Measurements from ENCODE around the gene GPC5. TPM values are rescaled to one million over a fixed set of nuclear protein-coding genes. Genes with fewer than 3 reads are reported as not detected.

GPC5 gene
- total and polyA plus RNA-seq, 9 of the 15 experiments (the other 6 are each of a cell fraction or from before 2014, with no cell fraction given), result 0.18 to 0.27 TPM; not detected in 7

GRCh38 chr13:91523116-91523515 lies 124.7 kb downstream of the GPC5 start:
- no peak for DNase-seq (ENCODE audit: extremely low read depth in 1 of 4, low spot score in 3 of 4)
- TF ChIP-seq, protein P1, sequence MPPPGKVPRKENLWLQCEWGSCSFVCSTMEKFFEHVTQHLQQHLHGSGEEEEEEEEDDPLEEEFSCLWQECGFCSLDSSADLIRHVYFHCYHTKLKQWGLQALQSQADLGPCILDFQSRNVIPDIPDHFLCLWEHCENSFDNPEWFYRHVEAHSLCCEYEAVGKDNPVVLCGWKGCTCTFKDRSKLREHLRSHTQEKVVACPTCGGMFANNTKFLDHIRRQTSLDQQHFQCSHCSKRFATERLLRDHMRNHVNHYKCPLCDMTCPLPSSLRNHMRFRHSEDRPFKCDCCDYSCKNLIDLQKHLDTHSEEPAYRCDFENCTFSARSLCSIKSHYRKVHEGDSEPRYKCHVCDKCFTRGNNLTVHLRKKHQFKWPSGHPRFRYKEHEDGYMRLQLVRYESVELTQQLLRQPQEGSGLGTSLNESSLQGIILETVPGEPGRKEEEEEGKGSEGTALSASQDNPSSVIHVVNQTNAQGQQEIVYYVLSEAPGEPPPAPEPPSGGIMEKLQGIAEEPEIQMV (tag; conservative IDR thresholded peaks at IDR 0.05; ENCODE audit: low read depth), result no peak
- TF ChIP-seq PHF8 (IDR thresholded peaks at IDR 0.05; ENCODE audit: borderline replicate concordance, low read length) (0 out of 2 replicates have a peak, but pooled peaks have one; percentile 6), U2AF2 (optimal IDR thresholded peaks at IDR 0.05; ENCODE audit: low read depth, low read length) (no peak), ZNF41 (CRISPR knock-in tag; conservative IDR thresholded peaks at IDR 0.05) (no peak)
- TF ChIP-seq, protein P2, sequence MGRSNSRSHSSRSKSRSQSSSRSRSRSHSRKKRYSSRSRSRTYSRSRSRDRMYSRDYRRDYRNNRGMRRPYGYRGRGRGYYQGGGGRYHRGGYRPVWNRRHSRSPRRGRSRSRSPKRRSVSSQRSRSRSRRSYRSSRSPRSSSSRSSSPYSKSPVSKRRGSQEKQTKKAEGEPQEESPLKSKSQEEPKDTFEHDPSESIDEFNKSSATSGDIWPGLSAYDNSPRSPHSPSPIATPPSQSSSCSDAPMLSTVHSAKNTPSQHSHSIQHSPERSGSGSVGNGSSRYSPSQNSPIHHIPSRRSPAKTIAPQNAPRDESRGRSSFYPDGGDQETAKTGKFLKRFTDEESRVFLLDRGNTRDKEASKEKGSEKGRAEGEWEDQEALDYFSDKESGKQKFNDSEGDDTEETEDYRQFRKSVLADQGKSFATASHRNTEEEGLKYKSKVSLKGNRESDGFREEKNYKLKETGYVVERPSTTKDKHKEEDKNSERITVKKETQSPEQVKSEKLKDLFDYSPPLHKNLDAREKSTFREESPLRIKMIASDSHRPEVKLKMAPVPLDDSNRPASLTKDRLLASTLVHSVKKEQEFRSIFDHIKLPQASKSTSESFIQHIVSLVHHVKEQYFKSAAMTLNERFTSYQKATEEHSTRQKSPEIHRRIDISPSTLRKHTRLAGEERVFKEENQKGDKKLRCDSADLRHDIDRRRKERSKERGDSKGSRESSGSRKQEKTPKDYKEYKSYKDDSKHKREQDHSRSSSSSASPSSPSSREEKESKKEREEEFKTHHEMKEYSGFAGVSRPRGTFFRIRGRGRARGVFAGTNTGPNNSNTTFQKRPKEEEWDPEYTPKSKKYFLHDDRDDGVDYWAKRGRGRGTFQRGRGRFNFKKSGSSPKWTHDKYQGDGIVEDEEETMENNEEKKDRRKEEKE (IDR thresholded peaks at IDR 0.05; ENCODE audit: borderline replicate concordance in 1 of 2, control insufficient read depth in 1 of 2, low read depth in 2 of 2, low read length in 1 of 2), result no peak
- TF ChIP-seq, protein P3, sequence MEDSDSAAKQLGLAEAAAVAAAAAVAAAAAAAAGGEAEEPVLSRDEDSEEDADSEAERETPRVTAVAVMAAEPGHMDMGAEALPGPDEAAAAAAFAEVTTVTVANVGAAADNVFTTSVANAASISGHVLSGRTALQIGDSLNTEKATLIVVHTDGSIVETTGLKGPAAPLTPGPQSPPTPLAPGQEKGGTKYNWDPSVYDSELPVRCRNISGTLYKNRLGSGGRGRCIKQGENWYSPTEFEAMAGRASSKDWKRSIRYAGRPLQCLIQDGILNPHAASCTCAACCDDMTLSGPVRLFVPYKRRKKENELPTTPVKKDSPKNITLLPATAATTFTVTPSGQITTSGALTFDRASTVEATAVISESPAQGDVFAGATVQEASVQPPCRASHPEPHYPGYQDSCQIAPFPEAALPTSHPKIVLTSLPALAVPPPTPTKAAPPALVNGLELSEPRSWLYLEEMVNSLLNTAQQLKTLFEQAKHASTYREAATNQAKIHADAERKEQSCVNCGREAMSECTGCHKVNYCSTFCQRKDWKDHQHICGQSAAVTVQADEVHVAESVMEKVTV (CRISPR knock-in tag; IDR thresholded peaks at IDR 0.05), result no peak
- TF ChIP-seq, protein P4, sequence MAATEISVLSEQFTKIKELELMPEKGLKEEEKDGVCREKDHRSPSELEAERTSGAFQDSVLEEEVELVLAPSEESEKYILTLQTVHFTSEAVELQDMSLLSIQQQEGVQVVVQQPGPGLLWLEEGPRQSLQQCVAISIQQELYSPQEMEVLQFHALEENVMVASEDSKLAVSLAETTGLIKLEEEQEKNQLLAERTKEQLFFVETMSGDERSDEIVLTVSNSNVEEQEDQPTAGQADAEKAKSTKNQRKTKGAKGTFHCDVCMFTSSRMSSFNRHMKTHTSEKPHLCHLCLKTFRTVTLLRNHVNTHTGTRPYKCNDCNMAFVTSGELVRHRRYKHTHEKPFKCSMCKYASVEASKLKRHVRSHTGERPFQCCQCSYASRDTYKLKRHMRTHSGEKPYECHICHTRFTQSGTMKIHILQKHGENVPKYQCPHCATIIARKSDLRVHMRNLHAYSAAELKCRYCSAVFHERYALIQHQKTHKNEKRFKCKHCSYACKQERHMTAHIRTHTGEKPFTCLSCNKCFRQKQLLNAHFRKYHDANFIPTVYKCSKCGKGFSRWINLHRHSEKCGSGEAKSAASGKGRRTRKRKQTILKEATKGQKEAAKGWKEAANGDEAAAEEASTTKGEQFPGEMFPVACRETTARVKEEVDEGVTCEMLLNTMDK (IDR thresholded peaks at IDR 0.05; ENCODE audit: borderline replicate concordance, insufficient read depth, low read depth, low read length, poor library complexity, severe bottlenecking), result no peak
- 5% methylated on average over 3 of the region's 3 CpGs for WGBS (ENCODE audit: insufficient coverage, low coverage, missing lambda C conversion rate)
- CTCF ChIA-PET (ENCODE audit: low intra/inter-chr PET ratio), result no interaction called here
- POLR2A ChIA-PET, result no interaction called here
- no peaks in the 10 kb centered on the region for H3K79me2 ChIP-seq (ENCODE audit: control insufficient read depth, insufficient read depth, low read length)
- no peak overlapping the region for H3K27ac ChIP-seq (ENCODE audit: extremely low read depth, low read depth, low read length)
- ATAC-seq, result no peak
- H3K36me3 ChIP-seq (ENCODE audit: control insufficient read depth, insufficient read depth, low read length), result no peaks in the 10 kb centered on the region
- no peaks in the 10 kb centered on the region for H3K27me3 ChIP-seq (ENCODE audit: control insufficient read depth in 2 of 2, insufficient read depth in 2 of 2, low read length in 2 of 2)
- in situ Hi-C loops (cut with MboI), result no loop called here
- H3K4me3 ChIP-seq, result no peak overlapping the region
- no peak overlapping the region for H3K4me2 ChIP-seq (ENCODE audit: insufficient read depth, low read length)
- H3K4me1 ChIP-seq (replicated peaks in 1 of 2; ENCODE audit: control insufficient read depth in 2 of 2, insufficient read depth in 2 of 2, low read length in 2 of 2), result no peaks in the 10 kb centered on the region
- H3K9me1 ChIP-seq (ENCODE audit: control insufficient read depth, insufficient read depth, low read length), result no peaks in the 10 kb centered on the region
- no peak for FAIRE-seq
- no peak overlapping the region for H2AFZ ChIP-seq (ENCODE audit: low read depth, low read length)
- no peaks in the 10 kb centered on the region for H4K20me1 ChIP-seq (replicated peaks; ENCODE audit: control insufficient read depth, insufficient read depth, low read length)
- H3K9me3 ChIP-seq (replicated peaks; ENCODE audit: control insufficient read depth, insufficient read depth, low read depth, low read length), result peaks cover 2% of the 10 kb centered on the region; the same call in 1 of the 2 replicates
- H3K9ac ChIP-seq (ENCODE audit: insufficient read depth in 1 of 2, low read depth in 2 of 2, low read length in 2 of 2), result no peak overlapping the region
- intact Hi-C loops (cut with micrococcal nuclease), result no loop called here
- no TSS peak for BruUV-seq (replicated peaks)
